Middle frontal gyrus (tissue), 1 donor: ENCODE data around the gene TXNRD3.

ENCODE experiments used
- DNase-seq: peaks from one replicate; pipeline ENCODE4 v3.0.0-alpha.2; 2015; ENCODE audit warnings: low spot score; ENCODE audit errors: extremely low spot score

TXNRD3 gene

GRCh38 chr3:126672340-126672739 lies 17.4 kb upstream of the TXNRD3 start:
- DNase-seq, result no peak

DNA sequence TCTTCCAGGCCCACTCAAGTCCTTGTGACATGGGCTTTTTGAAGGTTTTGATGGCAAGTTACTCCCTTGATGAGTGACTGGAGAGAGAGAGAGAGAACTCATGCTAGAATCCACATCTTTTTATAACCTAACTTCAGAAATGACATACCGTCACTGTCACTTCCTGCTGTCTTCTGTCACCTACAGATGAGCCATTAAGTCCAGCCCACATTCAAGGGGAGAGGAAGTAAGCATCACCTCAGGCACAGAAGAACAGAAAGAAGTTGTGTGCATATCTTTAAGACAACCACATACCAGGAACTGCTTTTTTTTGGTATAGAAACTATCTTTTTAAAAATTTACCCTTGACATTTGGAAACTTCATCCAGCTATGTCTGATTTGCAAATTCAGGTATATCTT lies 16.6 kb upstream of the TXNRD3 start:
- DNase-seq, result no peak

DNA sequence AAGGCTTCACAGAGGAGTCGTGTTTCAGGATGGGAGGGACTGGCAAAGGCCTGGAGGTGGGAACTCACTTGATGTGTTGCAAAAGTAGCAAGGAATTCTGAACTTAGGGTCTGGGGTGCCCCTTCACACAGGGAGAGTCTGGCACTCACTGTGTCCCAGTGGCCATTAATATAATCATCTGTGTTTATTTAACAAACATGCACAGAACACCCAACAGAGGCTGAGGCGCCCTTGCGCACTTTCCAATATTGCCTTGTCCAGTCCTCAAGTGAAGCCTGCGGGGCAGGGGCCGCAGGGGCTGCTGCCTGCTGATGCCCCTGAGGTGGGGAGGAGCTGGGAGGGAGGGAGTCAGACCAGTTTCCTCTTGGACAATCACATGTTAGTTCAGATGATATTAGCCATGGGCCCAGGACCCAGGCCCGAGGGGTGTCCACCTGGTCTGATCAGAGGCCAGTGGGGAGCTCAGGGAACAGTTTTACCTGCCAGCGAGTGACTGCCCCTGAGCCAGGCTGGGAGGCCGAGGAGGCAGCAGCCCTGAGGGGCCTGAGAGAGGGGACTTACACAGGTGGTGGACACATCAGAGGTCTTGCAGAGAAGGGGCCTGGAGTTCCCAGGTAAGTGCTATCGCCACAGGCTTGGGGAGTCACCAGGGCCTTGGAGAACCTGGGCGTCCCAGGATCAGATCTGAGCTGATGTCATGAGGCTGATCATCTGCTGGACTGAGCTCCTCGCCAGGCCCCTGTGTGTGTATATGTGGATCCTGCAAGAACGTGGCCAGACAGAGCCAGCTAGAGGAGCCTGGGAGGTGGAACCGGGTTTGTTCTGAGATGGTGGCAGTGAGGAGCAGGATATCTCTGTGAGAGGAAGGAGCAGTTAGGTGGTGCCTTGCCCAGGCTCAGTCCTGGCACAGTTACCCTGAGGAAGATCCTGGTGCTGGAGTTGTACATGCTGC lies 13.8 kb upstream of the TXNRD3 start:
- DNase-seq, result no peak

- DNase-seq, result no peak
These were observed 12.9 kb upstream of the TXNRD3 start for GRCh38 chr3:126667631-126668449.

DNA sequence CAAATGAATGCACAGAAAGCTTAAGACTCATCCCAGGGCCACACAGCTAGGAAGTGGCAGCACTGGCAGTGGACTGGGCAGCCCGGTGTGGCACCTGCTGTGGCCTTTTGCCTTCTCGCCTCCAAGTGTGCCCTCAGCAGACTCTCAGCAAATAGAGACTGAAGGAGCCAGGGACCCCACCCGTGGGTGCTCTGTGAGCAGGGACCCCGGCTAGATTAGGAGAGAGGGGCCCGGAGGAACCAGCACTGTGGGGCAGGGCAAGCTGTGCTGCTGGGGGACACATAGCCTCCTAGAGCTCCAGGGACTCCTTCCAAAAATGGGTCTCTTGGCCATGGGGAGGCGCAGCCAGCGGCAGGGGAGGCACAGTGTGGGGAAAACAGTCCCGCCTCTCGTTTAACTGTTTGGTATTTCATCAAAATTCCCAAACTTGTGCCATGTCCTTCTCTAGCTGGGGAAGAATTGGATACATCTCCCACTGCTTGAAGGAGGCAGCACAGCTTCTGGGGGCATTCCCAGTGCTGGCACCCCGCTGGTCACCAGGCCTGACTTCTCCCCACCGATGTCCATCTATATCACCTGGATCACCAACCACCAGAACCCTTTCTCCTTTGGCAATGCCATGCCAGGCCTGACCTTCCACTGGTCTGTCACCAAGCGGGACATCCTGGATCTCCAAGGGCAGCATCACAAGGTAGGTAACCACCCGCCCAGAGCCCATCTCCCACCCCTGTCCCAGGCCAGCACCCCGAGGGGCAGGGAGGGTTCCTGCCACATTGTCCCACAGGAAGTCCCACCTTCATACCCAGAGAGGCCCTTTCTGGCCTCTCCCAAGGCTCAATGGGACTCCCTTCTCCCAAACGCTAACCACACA lies 12.0 kb upstream of the TXNRD3 start:
- no peak for DNase-seq

- no peak for DNase-seq
These were observed 11.2 kb upstream of the TXNRD3 start for GRCh38 chr3:126665959-126666657.

DNA sequence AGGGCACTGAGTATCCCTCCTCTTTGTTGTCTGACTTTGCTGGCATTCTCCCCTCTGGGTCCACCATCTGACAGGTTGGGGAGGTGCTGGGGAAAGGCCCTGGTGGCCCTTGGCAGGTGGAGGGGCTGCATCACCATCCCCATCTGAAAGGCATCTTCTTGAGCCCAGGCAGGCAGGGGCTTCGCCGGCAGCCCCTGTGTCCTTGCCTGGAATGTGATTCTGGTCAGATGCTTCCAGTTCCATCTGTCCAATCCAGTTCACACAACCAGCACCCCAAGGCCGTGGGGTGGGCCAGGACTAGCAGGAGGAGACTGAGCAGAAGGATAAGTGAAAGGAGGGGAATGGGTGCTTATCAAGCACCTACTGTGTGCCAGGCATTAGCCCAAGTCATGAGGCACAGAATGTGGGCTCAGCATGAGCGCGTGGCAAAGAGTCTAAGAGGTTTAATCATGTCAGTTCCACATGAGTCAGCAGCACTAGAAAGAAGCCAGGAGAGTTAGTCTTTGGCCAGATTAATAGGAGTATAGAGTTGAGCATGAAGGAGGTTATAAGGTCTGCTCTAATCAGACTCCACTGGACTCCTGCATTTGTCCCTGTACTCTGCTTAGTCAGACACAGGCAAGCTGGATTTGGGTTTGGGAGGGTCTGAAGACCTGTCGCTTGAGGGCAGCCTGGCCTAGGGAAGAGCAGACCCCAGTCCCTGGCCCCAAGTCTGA lies 10.5 kb upstream of the TXNRD3 start:
- no peak for DNase-seq

- no peak for DNase-seq
These were observed 9.8 kb upstream of the TXNRD3 start for GRCh38 chr3:126664591-126665214.

DNA sequence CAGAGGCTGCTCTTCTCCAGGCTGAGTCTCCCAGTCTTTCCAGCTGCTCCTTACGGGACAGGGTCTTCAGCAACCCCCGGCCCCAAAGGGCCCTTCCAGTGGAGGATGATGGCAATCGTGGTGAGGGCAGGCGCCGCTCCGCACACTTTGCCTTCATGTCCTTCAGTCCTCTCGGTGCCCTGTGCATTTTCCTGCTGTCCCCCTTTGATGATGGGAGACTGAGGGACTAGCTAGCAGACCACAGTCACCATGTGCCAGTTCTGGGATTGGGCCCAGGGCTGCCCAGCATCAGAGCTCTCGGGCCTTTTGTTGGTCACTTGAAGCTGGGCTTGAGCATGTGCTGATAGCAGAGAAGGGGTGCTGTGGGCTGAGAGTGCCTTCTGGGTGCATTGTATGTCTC lies 8.8 kb upstream of the TXNRD3 start:
- DNase-seq, result no peak

DNA sequence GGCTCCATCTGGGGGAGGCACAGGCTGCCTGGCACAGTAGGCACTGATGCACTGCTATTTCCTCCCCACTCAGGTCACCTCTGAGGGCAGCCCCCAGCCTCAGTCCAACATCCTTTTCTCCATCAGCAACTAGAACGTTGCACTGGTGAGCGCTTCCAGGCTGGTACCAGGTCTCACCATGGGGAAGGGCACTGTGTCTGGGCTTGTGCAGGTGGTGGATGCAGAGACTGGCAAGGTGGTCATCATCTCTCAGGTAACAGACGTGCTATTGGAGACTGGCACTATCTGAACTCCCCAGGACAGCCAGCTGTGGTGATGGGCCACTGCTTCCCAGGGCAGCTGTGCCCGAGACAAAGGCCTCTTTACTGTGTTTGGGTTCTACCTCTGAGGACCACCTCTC lies 8.3 kb upstream of the TXNRD3 start:
- no peak for DNase-seq

- DNase-seq, result no peak
These were observed 6.8 kb upstream of the TXNRD3 start for GRCh38 chr3:126661532-126662364.

DNA sequence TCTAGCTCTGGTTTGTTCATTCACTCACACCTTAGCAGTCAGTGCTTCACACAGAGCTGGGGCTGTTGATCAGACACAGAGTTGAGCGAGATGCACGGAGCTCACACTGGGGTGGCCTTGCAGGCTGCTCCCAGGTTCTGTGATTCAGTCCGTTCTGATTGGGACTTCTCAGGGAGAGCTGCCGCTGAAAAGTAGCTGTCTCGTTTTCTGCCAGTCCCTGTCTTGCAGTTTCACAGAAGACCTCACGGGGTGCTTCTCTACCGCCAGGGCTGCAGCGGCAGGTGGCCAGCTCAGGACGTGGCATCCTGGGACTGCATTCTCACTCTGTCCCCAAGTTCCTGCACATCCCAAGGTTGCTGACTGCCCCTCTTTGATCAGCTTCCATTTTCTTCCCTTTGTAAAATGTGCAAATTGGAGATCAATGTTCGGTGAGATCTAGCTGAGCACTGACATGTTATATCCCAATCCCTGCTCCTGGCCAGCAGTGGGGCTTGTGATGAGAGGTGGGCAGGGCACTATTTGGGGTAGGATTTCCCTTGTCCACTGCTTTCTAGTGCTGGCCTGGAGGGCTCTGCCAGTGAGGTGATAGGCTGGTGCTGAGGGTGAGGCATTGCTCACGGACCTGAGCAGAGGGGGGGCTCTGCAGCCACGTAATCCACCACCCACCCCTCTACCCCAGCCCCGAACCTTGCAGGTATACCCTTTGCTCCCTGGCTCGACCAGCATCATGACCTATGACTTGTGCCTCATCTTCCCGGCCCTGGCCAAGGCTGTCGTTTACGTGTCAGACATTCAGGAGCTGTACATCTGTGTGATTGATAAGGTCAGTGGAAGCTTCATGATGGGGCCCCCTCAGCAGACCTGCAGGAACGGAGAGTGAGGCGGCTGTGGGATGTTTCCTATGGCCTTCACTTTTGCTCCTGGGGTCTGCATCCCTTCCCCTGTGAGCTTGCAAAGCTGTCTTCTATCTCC lies 5.3 kb upstream of the TXNRD3 start:
- DNase-seq, result no peak

- no peak for DNase-seq
These were observed 3.7 kb upstream of the TXNRD3 start for GRCh38 chr3:126658584-126658983.

GRCh38 chr3:126657901-126658300 lies 3.0 kb upstream of the TXNRD3 start:
- DNase-seq, result no peak

DNA sequence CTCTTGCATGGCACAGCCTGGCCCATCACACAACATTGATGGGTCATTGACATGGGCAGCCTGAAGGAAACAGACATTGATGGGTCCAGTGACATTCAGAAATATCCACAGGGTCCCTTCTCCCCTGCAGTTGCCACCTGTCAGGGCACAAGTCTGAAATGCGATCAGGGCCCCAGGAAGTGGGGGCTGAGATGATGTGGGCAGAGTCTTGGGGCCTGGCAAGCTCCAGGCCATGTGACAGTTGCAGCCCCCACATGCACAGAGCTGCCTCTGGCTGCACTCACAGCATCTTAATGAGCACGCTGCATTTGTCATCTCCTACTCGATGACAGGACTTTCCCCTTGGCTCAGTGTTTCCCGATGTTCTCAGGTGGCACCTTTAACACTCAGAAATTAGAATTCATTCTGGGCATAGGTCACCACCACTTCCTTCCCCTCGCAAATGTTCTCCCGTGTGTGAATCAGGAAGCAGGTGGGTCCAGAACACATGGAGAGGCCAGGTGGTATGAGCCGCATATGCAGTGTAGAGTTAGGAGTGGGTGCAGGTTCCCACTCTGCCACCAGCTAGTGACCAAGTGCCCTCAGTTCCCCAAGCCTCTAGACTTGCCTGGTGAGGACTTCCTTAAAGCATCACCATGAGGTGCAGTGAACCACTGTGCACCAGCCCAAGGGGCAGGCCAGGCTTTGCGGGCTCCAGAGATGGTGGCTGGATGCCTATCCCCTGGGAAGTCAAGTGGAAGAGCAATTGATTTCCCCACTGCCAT lies 1.6 kb upstream of the TXNRD3 start:
- no peak for DNase-seq

DNA sequence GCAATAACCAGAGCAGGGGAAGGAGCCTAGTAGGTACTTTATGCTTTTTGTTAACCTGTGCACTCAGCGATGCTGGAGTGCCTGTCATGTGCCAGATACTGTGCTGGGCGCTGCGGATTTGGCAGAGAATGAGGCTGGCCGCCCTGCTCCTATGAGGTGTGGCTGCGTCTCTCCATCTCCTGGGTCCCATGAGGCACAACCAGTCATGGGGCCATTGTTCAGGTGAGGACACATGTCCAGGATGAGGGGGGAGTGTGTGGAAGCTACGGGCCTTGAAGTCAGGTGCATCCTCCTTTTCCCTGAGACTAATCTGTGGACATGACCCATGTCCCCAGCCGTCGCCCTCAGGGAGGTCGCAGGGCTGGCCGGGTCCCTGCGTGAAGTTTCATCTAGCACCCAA lies 963 bp upstream of the TXNRD3 start:
- DNase-seq, result no peak

- DNase-seq, result no peak
These were observed 5.3 kb downstream of the TXNRD3 start for GRCh38 chr3:126649556-126650092.
